Neural crest cell (in vitro differentiated cells): Measurements from ENCODE around the gene SLC25A15. TPM values are rescaled to one million over a fixed set of nuclear protein-coding genes. Genes with fewer than 3 reads are reported as not detected.

Experiments
- DNase-seq: peaks from one replicate; pipeline ENCODE4 v3.0.0; 2021; ENCODE audit warnings: low read depth, mixed read lengths, low spot score
- H3K27ac Mint-ChIP-seq: one replicate; pipeline ENCODE4 v1.8.0; 2021; ENCODE audit warnings: mild to moderate bottlenecking, mixed read lengths; ENCODE audit not compliant: unreplicated experiment
- H3K27me3 Mint-ChIP-seq: 2 replicates; pipeline ENCODE4 v1.8.0; 2021; ENCODE audit warnings: low read depth, mild to moderate bottlenecking, mixed read lengths
- H3K36me3 Mint-ChIP-seq: 2 replicates; pipeline ENCODE4 v1.8.0; 2021; ENCODE audit warnings: low read depth, mild to moderate bottlenecking, mixed read lengths
- H3K4me1 Mint-ChIP-seq: 2 replicates; pipeline ENCODE4 v1.8.0; 2021; ENCODE audit warnings: mixed read lengths
- H3K4me3 Mint-ChIP-seq: one replicate; pipeline ENCODE4 v1.8.0; 2021; ENCODE audit warnings: mild to moderate bottlenecking, mixed read lengths
- H3K9me3 Mint-ChIP-seq: 2 replicates; pipeline ENCODE4 v1.8.0; 2021; ENCODE audit warnings: mixed read lengths
- total RNA-seq: library from RNA; stranded (reverse); gene quantifications from 2 replicates; pipeline ENCODE4 v1.2.1, GENCODE V29; 2021
- TF ChIP-seq, protein P1 (sequence below): fragments of 200-600 bp; sonication (generic); conservative IDR thresholded peaks from 2 replicates; pipeline ENCODE4 v1.5.0; 2021; ENCODE audit warnings: antibody characterized with exemption, mild to moderate bottlenecking

SLC25A15 gene
- total RNA-seq, 1 donor from 2014 or later = 23.5 TPM

- Mint-ChIP-seq H3K4me1 (peaks cover 36% of the 10 kb centered on the region), H3K4me3 (peak overlapping the region; percentile 92), H3K9me3 (no peaks in the 10 kb centered on the region), H3K36me3 (no peaks in the 10 kb centered on the region), H3K27me3 (no peaks in the 10 kb centered on the region), H3K27ac (peak overlapping the region; percentile 88)
- DNase-seq = no peak
- TF ChIP-seq, protein P1, sequence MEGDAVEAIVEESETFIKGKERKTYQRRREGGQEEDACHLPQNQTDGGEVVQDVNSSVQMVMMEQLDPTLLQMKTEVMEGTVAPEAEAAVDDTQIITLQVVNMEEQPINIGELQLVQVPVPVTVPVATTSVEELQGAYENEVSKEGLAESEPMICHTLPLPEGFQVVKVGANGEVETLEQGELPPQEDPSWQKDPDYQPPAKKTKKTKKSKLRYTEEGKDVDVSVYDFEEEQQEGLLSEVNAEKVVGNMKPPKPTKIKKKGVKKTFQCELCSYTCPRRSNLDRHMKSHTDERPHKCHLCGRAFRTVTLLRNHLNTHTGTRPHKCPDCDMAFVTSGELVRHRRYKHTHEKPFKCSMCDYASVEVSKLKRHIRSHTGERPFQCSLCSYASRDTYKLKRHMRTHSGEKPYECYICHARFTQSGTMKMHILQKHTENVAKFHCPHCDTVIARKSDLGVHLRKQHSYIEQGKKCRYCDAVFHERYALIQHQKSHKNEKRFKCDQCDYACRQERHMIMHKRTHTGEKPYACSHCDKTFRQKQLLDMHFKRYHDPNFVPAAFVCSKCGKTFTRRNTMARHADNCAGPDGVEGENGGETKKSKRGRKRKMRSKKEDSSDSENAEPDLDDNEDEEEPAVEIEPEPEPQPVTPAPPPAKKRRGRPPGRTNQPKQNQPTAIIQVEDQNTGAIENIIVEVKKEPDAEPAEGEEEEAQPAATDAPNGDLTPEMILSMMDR = no peak
These were observed 774 bp downstream of the SLC25A15 start for GRCh38 chr13:40790154-40790616.

DNA sequence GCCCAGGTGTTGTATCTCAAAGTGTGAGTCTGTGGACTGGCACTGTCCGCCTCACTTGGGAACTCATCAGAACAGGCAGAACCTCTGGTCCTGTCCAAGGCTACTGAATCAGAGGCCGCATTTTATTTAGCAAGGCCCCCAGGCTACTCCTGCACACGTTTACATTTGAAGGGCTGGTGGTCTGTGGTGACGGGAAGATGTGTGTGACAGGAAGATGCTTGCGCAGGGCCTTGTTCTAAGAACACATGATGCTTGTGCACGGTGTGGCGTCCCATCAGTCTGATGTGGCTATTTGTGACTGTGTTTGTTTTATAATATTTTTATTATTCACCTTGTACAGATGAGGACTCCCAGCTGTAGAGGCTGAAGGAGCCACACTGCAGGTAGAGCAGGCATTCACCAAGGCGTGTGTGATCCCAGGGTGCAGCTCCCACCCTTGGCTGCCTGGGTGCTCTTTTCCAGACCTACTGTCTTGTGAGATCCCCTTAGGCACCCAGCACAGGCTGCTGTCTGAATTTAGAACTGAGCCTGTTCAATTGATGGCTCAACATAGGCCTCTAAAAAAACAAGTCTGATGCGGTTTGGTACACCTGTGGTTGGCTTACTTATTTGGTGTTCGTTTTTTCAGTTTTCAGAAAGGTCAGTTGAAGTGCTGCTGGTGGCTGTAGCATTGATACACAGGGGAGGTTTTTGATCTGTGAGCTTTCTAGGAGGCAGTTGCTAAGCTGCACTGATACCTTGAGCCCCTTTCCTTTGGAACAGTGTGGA, 3.1 kb downstream of the SLC25A15 start:
- no peaks in the 10 kb centered on the region for H3K27me3 Mint-ChIP-seq
- H3K4me3 Mint-ChIP-seq = peak overlapping the region; percentile 58
- H3K27ac Mint-ChIP-seq = no peak overlapping the region
- no peaks in the 10 kb centered on the region for H3K9me3 Mint-ChIP-seq
- DNase-seq = no peak
- peaks cover 28% of the 10 kb centered on the region for H3K4me1 Mint-ChIP-seq
- TF ChIP-seq, protein P1 = no peak
- peaks cover 3% of the 10 kb centered on the region for H3K36me3 Mint-ChIP-seq

DNA sequence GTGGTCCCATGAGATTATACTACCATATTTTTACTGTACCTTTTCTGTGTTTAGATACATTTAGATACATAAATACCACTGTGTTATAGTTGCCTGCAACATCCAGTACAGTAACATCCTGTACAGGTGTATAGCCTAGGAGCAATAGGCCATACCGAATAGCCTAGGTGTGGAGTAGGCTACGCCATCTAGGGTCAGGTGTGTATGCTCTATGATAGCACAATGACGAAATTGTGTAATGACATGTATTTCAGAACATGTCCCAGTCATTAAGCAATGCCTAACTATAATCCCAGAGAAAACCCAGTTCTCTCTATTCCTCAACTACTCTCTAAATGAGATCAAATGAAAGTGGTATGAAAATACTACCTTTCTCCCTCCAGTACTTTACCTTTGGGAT, 3.9 kb downstream of the SLC25A15 start:
- no peaks in the 10 kb centered on the region for H3K27me3 Mint-ChIP-seq
- H3K4me1 Mint-ChIP-seq = peaks cover 27% of the 10 kb centered on the region
- no peak for DNase-seq
- no peaks in the 10 kb centered on the region for H3K9me3 Mint-ChIP-seq
- peaks cover 3% of the 10 kb centered on the region for H3K36me3 Mint-ChIP-seq
- no peak overlapping the region for H3K27ac Mint-ChIP-seq
- TF ChIP-seq, protein P1 = no peak
- no peak overlapping the region for H3K4me3 Mint-ChIP-seq

DNA sequence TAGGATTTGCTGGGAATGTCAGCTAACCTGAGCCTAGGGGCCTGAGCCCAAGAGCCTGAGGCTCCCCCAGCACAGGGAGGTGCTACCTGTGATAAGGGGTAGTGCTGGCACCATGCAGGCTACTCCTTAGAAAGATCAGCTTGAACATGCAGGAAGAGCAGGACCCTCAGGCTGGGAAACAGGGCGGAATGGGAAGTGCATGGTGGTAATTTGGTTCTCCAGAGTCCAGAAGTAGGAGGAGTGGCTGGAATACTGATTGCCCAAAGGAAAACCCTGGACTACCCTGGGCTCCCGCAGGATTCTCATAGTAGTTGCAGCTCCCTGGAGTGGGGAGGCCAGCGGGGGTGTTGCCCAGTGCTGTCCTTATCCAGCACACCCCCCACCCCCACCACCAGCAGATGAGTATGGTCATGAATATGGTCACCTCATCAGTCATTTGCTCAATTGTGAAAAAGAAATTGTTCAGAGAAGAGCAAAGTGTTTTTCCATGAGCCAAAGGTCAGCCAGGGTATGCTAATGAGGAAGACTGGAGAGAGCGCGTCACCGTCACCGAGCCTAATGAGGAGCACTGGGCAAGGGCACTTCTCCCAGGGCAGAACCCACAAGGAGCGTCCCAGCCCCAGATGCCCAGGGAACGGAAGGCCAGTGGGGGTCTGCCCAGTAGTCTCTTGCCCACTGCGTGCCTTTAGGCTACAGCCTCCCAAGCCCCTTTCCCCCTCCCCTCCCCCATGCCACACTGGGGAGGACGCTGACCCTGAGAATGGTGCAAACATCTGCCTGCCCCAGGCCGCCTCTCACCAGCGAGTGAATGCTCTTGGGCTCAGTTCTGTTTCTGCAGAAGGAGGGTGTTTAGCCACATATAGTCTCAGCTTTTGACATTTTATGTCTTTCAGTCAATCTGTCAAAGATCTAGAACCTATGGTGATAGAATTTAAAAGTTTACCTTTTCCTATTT, 5.3 kb downstream of the SLC25A15 start:
- H3K4me3 Mint-ChIP-seq = peak overlapping the region; percentile 19
- peaks cover 6% of the 10 kb centered on the region for H3K36me3 Mint-ChIP-seq
- no peak overlapping the region for H3K27ac Mint-ChIP-seq
- TF ChIP-seq, protein P1 = no peak
- no peaks in the 10 kb centered on the region for H3K27me3 Mint-ChIP-seq
- no peak for DNase-seq
- H3K4me1 Mint-ChIP-seq = peaks cover 27% of the 10 kb centered on the region
- H3K9me3 Mint-ChIP-seq = no peaks in the 10 kb centered on the region

- Mint-ChIP-seq H3K27me3 (no peaks in the 10 kb centered on the region), H3K4me1 (peaks cover 20% of the 10 kb centered on the region), H3K4me3 (no peak overlapping the region), H3K36me3 (peaks cover 6% of the 10 kb centered on the region), H3K27ac (no peak overlapping the region), H3K9me3 (no peaks in the 10 kb centered on the region)
- TF ChIP-seq, protein P1 = no peak
- no peak for DNase-seq
These were observed 7.2 kb downstream of the SLC25A15 start for GRCh38 chr13:40796649-40797048.
